HCT116 (cell line): Measurements from ENCODE around the gene DLG5. TPM values are rescaled to one million over a fixed set of nuclear protein-coding genes. Genes with fewer than 3 reads are reported as not detected.

Source experiments
- ATAC-seq: fragments of 200-7000 bp; cut with Tn5 transposase; 2 replicates; pipeline ENCODE4 v1.9.1; 2020; ENCODE audit warnings: mild to moderate bottlenecking, moderate library complexity
- BruUV-seq: library from RNA; stranded (reverse); fragments of 400-500 nt; replicated peaks from 2 replicates; lab custom pipeline; 2021; lab: Mats Ljungman, UMichigan
- CTCF ChIA-PET: fragments of 300-600 bp; sonication (Branson Sonifier 250); formaldehyde crosslinking; loops from one replicate; lab custom pipeline; 2021; ENCODE audit warnings: antibody characterized with exemption; lab: Charles Lee
- POLR2A ChIA-PET: fragments of 300-600, 350-600 bp; sonication (Branson Sonifier 250); formaldehyde crosslinking; loops from one replicate; lab custom pipeline; 2021; ENCODE audit warnings: antibody characterized with exemption; lab: Charles Lee
- RAD21 ChIA-PET, 2 experiments: fragments of 300-600 bp; sonication (Branson Sonifier 250); formaldehyde crosslinking; loops; one replicate each; lab custom pipeline; 2023; ENCODE audit warnings: low total read pairs in 2 of 2; ENCODE audit not compliant: uncharacterized antibody in 2 of 2, unreplicated experiment in 2 of 2, low non-redundant PET in 1 of 2; lab: Charles Lee
- DNase-seq: peaks from one replicate; pipeline ENCODE4 v3.0.0-alpha.2; 2010; ENCODE audit warnings: low read depth, low spot score
- H2AFZ ChIP-seq: fragments of 200-600 bp; shearing (Covaris generic), sonication (generic); 2 replicates; pipeline ENCODE4 v1.6.1; 2017; ENCODE audit warnings: low read depth, mixed run types, mixed read lengths, antibody characterized with exemption, low read length; ENCODE audit not compliant: poor library complexity, severe bottlenecking
- H3K27ac ChIP-seq: 2 replicates; pipeline ENCODE4 v1.5.1; 2012; ENCODE audit warnings: low read depth, low read length
- H3K27me3 ChIP-seq: fragments of 200-600 bp; sonication (generic); 2 replicates; pipeline ENCODE4 v1.6.1; 2016; ENCODE audit warnings: mixed run types, low read length, mixed read lengths; ENCODE audit not compliant: insufficient read depth
- H3K36me3 ChIP-seq, 2 experiments: fragments of 200-500 bp in 1 of 2; fragments of 200-600 bp in 1 of 2; sonication (Bioruptor generic) in 1 of 2; sonication (generic) in 1 of 2; 2 replicates each; pipeline versions ENCODE4 v1.5.1 to v1.6.1; 2014 to 2016; ENCODE audit warnings: low read length in 2 of 2, inconsistent platforms in 1 of 2, mixed read lengths in 1 of 2, mixed run types in 1 of 2; ENCODE audit not compliant: insufficient read depth in 2 of 2, control insufficient read depth in 1 of 2
- H3K4me1 ChIP-seq, 2 experiments: fragments of 200-600 bp in 1 of 2; sonication (generic) in 1 of 2; 2 replicates each; pipeline versions ENCODE4 v1.5.1 to v1.6.1; 2012 to 2017; ENCODE audit warnings: low read length in 2 of 2, inconsistent platforms in 1 of 2, mild to moderate bottlenecking in 1 of 2, mixed read lengths in 1 of 2, mixed run types in 1 of 2, moderate library complexity in 1 of 2; ENCODE audit not compliant: insufficient read depth in 2 of 2, control insufficient read depth in 1 of 2
- H3K4me2 ChIP-seq: fragments of 200-600 bp; sonication (generic); 2 replicates; pipeline ENCODE4 v1.6.1; 2017; ENCODE audit warnings: mixed run types, low read length, mixed read lengths
- H3K4me3 ChIP-seq, 2 experiments: fragments of 200-600 bp in 1 of 2; sonication (generic) in 1 of 2; replicated peaks in 1 of 2; 2 replicates each; pipeline ENCODE4 v1.5.1; 2011 to 2016; ENCODE audit warnings: low read length in 2 of 2, control low read depth in 1 of 2, low read depth in 1 of 2, mild to moderate bottlenecking in 1 of 2, mixed read lengths in 1 of 2, mixed run types in 1 of 2
- H3K79me2 ChIP-seq: fragments of 200-600 bp; sonication (generic); 2 replicates; pipeline ENCODE4 v1.6.1; 2017; ENCODE audit warnings: mild to moderate bottlenecking, mixed run types, low read length, moderate library complexity, mixed read lengths; ENCODE audit not compliant: insufficient read depth
- H3K9ac ChIP-seq: fragments of 200-600 bp; sonication (generic); 2 replicates; pipeline ENCODE4 v1.6.1; 2016; ENCODE audit warnings: low read length, mixed read lengths
- H3K9me2 ChIP-seq: fragments of 200-600 bp; sonication (generic), shearing (Covaris generic); 2 replicates; pipeline ENCODE4 v1.6.1; 2017; ENCODE audit warnings: mixed run types, mild to moderate bottlenecking, moderate library complexity; ENCODE audit not compliant: insufficient read depth
- H3K9me3 ChIP-seq, 2 experiments: fragments of 200-500 bp in 1 of 2; fragments of 200-600 bp in 1 of 2; sonication (Bioruptor generic) in 1 of 2; sonication (generic) in 1 of 2; 2 replicates each; pipeline ENCODE4 v1.6.1; 2014 to 2017; ENCODE audit warnings: low read length in 2 of 2, mixed read lengths in 2 of 2, inconsistent platforms in 1 of 2, low read depth in 1 of 2, mild to moderate bottlenecking in 1 of 2, mixed run types in 1 of 2, moderate library complexity in 1 of 2; ENCODE audit not compliant: control insufficient read depth in 1 of 2, insufficient read depth in 1 of 2
- H4K20me1 ChIP-seq: fragments of 200-600 bp; sonication (generic), shearing (Covaris generic); 2 replicates; pipeline ENCODE4 v1.6.1; 2017; ENCODE audit warnings: mixed run types, mild to moderate bottlenecking, moderate library complexity; ENCODE audit not compliant: insufficient read depth
- EGR1 ChIP-seq: IDR thresholded peaks from 2 replicates; pipeline ENCODE4 v1.6.1; 2012; ENCODE audit warnings: low read depth
- EZH2 ChIP-seq: fragments of 200-600 bp; sonication (generic); IDR thresholded peaks from 2 replicates; pipeline ENCODE4 v1.6.1; 2017; ENCODE audit warnings: antibody characterized with exemption, mixed run types
- EZH2phosphoT487 ChIP-seq: fragments of 200-600 bp; IDR thresholded peaks from 2 replicates; pipeline ENCODE4 v1.6.1; 2018; ENCODE audit warnings: antibody characterized with exemption, borderline replicate concordance
- JUND ChIP-seq: IDR thresholded peaks from 2 replicates; pipeline ENCODE4 v1.6.1; 2012
- POLR2A ChIP-seq: IDR thresholded peaks from 2 replicates; pipeline ENCODE4 v1.7.0; 2011; ENCODE audit warnings: borderline replicate concordance; ENCODE audit not compliant: insufficient read depth, insufficient read length; ENCODE audit errors: extremely low read depth
- POLR2AphosphoS5 ChIP-seq: IDR thresholded peaks from 2 replicates; pipeline ENCODE4 v1.6.1; 2011; ENCODE audit warnings: mild to moderate bottlenecking, low read depth, low read length, moderate library complexity
- RAD21 ChIP-seq: IDR thresholded peaks from 2 replicates; pipeline ENCODE4 v1.6.1; 2012; ENCODE audit warnings: low read depth, mild to moderate bottlenecking
- SIN3A ChIP-seq: IDR thresholded peaks from 2 replicates; pipeline ENCODE4 v1.6.1; 2012; ENCODE audit warnings: low read depth
- SRF ChIP-seq: IDR thresholded peaks from 2 replicates; pipeline ENCODE4 v1.6.1; 2012; ENCODE audit warnings: low read depth
- TCF7L2 ChIP-seq: IDR thresholded peaks from 2 replicates; pipeline ENCODE4 v1.7.0; 2011; ENCODE audit warnings: borderline replicate concordance, inconsistent platforms; ENCODE audit not compliant: insufficient read depth, insufficient read length; ENCODE audit errors: extremely low read depth
- YY1 ChIP-seq: IDR thresholded peaks from 2 replicates; pipeline ENCODE4 v1.6.1; 2011; ENCODE audit warnings: low read length, low read depth, moderate library complexity, mild to moderate bottlenecking; ENCODE audit not compliant: insufficient replicate concordance; ENCODE audit errors: extremely low read depth
- ZFX ChIP-seq: fragments of 450-650 bp; IDR thresholded peaks from 2 replicates; pipeline ENCODE4 v1.6.1; 2017
- ZNF274 ChIP-seq: fragments of 200-500 bp; sonication (Bioruptor generic); IDR thresholded peaks from 2 replicates; pipeline ENCODE4 v1.6.1; 2014; ENCODE audit warnings: mild to moderate bottlenecking, low read depth, low read length, inconsistent platforms
- intact Hi-C: fragments of 100-400 bp; cut with micrococcal nuclease; formaldehyde crosslinking; loops from 2 replicates; pipeline ENCODE4 v1.10.0; 2022
- total RNA-seq: library from RNA; stranded (reverse); gene quantifications from one replicate; pipeline ENCODE4 v1.2.1, GENCODE V29; 2021; ENCODE audit not compliant: unreplicated experiment
- TF ChIP-seq, protein P1 (sequence below), 3 experiments: fragments of 200-600 bp in 1 of 3; sonication (generic) in 1 of 3; IDR thresholded peaks in 2 of 3; conservative IDR thresholded peaks in 1 of 3; 2 replicates each; pipeline ENCODE4 v1.5.1; 2012 to 2017; ENCODE audit warnings: low read depth in 2 of 3, low read length in 2 of 3, antibody characterized with exemption in 1 of 3, borderline replicate concordance in 1 of 3, control low read depth in 1 of 3, mild to moderate bottlenecking in 1 of 3, mixed read lengths in 1 of 3, mixed run types in 1 of 3, moderate library complexity in 1 of 3; ENCODE audit not compliant: insufficient read depth in 1 of 3
- TF ChIP-seq, protein P2 (sequence below): IDR thresholded peaks from 2 replicates; pipeline ENCODE4 v1.6.1; 2012
- TF ChIP-seq, protein P3 (sequence below): IDR thresholded peaks from 2 replicates; pipeline ENCODE4 v1.6.1; 2011; ENCODE audit warnings: mild to moderate bottlenecking, low read length, moderate library complexity; ENCODE audit not compliant: insufficient replicate concordance; ENCODE audit errors: extremely low read depth
- TF ChIP-seq, protein P4 (sequence below): IDR thresholded peaks from 2 replicates; pipeline ENCODE4 v1.6.1; 2012

DLG5 gene
- total RNA-seq, 1 experiment from 2014 or later, result 44.8 TPM

DNA sequence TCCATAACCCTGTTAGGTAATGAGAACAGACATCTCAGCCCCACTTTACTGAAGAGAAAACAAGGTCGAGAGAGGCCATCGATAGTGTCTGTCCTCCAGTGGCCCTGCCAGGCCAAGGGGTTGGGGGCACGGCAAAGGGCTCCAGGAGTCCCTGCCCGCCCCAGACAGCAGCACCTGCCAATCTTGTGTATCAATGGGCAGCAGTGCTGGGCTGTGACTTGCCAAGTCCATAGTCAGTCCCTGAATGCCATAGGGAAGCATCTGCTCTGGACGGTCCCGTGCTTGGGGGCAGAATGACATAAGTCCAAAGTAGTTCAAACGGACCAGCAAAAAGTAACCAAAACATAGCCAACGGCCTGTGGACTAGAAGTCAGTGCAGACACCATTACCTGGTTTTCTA lies 33.2 kb downstream of the DLG5 start:
- H3K9me3 ChIP-seq, result no peaks in the 10 kb centered on the region
- H3K79me2 ChIP-seq, result peaks cover 53% of the 10 kb centered on the region
- no peak overlapping the region for H2AFZ ChIP-seq
- RAD21 ChIA-PET, result no interaction called here
- no TSS peak for BruUV-seq
- DNase-seq (no peak), ATAC-seq (no peak)
- no peak overlapping the region for H3K4me3 ChIP-seq
- H3K27ac ChIP-seq, result no peak overlapping the region
- intact Hi-C loops, result no loop called here
- H3K4me1 ChIP-seq, result peaks cover 36% of the 10 kb centered on the region in 2 experiments
- CTCF ChIA-PET, result no interaction called here
- POLR2A ChIA-PET, result no interaction called here
- H3K27me3 ChIP-seq, result no peaks in the 10 kb centered on the region
- H3K9me2 ChIP-seq, result no peaks in the 10 kb centered on the region
- H4K20me1 ChIP-seq, result peaks cover 4% of the 10 kb centered on the region; the same call in 1 of the 2 replicates
- H3K9ac ChIP-seq, result no peak overlapping the region
- H3K36me3 ChIP-seq, result no peaks in the 10 kb centered on the region
- H3K4me2 ChIP-seq, result no peak overlapping the region
- TF ChIP-seq TCF7L2 (no peak), EZH2phosphoT487 (no peak), ZFX (no peak), JUND (no peak), SIN3A (no peak), EZH2 (no peak), YY1 (no peak), ZNF274 (no peak), RAD21 (no peak), EGR1 (no peak), POLR2AphosphoS5 (no peak), POLR2A (no peak), SRF (no peak)
- TF ChIP-seq, protein P1, sequence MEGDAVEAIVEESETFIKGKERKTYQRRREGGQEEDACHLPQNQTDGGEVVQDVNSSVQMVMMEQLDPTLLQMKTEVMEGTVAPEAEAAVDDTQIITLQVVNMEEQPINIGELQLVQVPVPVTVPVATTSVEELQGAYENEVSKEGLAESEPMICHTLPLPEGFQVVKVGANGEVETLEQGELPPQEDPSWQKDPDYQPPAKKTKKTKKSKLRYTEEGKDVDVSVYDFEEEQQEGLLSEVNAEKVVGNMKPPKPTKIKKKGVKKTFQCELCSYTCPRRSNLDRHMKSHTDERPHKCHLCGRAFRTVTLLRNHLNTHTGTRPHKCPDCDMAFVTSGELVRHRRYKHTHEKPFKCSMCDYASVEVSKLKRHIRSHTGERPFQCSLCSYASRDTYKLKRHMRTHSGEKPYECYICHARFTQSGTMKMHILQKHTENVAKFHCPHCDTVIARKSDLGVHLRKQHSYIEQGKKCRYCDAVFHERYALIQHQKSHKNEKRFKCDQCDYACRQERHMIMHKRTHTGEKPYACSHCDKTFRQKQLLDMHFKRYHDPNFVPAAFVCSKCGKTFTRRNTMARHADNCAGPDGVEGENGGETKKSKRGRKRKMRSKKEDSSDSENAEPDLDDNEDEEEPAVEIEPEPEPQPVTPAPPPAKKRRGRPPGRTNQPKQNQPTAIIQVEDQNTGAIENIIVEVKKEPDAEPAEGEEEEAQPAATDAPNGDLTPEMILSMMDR (IDR thresholded peaks at IDR 0.05 in 2 of 3, conservative IDR thresholded peaks at IDR 0.05 in 1 of 3; ENCODE audit: borderline replicate concordance in 1 of 3, insufficient read depth in 1 of 3, low read depth in 2 of 3, low read length in 2 of 3), result no peak
- TF ChIP-seq, protein P2, sequence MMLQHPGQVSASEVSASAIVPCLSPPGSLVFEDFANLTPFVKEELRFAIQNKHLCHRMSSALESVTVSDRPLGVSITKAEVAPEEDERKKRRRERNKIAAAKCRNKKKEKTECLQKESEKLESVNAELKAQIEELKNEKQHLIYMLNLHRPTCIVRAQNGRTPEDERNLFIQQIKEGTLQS, result no peak
- TF ChIP-seq, protein P3, sequence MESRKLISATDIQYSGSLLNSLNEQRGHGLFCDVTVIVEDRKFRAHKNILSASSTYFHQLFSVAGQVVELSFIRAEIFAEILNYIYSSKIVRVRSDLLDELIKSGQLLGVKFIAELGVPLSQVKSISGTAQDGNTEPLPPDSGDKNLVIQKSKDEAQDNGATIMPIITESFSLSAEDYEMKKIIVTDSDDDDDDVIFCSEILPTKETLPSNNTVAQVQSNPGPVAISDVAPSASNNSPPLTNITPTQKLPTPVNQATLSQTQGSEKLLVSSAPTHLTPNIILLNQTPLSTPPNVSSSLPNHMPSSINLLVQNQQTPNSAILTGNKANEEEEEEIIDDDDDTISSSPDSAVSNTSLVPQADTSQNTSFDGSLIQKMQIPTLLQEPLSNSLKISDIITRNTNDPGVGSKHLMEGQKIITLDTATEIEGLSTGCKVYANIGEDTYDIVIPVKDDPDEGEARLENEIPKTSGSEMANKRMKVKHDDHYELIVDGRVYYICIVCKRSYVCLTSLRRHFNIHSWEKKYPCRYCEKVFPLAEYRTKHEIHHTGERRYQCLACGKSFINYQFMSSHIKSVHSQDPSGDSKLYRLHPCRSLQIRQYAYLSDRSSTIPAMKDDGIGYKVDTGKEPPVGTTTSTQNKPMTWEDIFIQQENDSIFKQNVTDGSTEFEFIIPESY, result no peak
- TF ChIP-seq, protein P4, sequence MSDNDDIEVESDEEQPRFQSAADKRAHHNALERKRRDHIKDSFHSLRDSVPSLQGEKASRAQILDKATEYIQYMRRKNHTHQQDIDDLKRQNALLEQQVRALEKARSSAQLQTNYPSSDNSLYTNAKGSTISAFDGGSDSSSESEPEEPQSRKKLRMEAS, result no peak
